HUES6 (cell line): Measurements from ENCODE around the gene BPIFB2.
"Not testable (repeated sequence)": the region's sequence is repeated elsewhere in the genome, so short reads cannot be mapped to it uniquely, and the experiment has no call there.

Source experiments
- H3K27ac ChIP-seq: 2 replicates; pipeline ENCODE4 v1.7.0; 2013; ENCODE audit warnings: low read depth, mild to moderate bottlenecking, low read length, inconsistent platforms
- H3K27me3 ChIP-seq: 2 replicates; pipeline ENCODE4 v1.6.1; 2013; ENCODE audit warnings: low read length; ENCODE audit not compliant: control insufficient read depth, insufficient read depth
- H3K36me3 ChIP-seq: 2 replicates; pipeline ENCODE4 v1.6.1; 2013; ENCODE audit warnings: low read length; ENCODE audit not compliant: control insufficient read depth, insufficient read depth
- H3K4me1 ChIP-seq: 2 replicates; pipeline ENCODE4 v1.6.1; 2013; ENCODE audit warnings: low read length; ENCODE audit not compliant: control insufficient read depth, insufficient read depth
- H3K4me3 ChIP-seq: 2 replicates; pipeline ENCODE4 v1.5.1; 2013; ENCODE audit warnings: low read depth, low read length
- H3K9ac ChIP-seq: one replicate; pipeline ENCODE4 v1.6.1; 2013; ENCODE audit warnings: mild to moderate bottlenecking, low read length
- H3K9me3 ChIP-seq: 2 replicates; pipeline ENCODE4 v1.6.1; 2013; ENCODE audit warnings: low read depth, low read length; ENCODE audit not compliant: control insufficient read depth, insufficient read depth

BPIFB2 gene, protein sequence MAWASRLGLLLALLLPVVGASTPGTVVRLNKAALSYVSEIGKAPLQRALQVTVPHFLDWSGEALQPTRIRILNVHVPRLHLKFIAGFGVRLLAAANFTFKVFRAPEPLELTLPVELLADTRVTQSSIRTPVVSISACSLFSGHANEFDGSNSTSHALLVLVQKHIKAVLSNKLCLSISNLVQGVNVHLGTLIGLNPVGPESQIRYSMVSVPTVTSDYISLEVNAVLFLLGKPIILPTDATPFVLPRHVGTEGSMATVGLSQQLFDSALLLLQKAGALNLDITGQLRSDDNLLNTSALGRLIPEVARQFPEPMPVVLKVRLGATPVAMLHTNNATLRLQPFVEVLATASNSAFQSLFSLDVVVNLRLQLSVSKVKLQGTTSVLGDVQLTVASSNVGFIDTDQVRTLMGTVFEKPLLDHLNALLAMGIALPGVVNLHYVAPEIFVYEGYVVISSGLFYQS

DNA sequence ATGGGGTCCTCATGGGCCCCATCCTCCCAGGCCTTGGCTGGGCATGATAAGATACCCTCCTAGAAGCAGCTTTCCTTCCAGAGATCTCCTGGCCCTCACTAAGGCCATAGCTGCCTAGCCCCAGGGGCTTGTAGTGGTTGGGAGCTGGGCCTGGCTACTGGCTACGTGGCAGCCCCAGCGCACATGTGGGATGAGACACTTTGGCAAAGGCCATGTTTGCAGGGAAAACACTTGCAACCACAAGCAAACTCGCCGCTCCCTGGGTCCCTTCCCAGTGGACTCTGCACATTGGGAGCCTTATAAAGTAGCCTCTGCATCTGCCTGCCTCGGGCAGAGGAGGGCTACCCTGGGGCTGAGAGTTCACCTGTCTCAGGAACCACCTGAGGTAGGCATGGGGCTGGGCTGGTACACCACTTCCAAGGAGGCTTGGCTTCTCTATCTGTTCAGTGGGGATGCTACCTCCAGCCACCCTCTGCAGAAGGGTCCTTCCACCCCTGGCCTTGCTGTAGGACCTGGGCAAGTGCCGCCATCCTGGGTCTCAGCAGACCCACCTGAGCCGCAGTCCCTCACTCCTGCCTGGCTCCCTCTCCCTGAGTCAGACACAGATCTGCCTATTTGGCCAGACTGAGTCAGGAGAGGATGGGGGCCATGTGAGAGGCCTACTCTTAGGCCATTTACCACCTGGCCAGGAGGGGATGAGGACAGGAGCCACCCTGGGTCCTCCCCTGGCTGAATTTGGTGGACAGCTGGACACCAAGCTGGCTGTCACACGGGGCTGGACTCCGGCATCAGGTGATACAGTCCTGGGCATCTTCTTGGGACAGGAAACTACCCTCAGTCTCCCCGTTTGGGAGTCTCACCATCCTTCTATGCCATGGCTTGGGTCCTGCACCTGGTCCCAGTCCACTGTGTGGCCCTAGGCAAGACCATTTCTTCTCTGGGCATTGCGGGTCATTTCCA is at the start of gene BPIFB2:
Gene BPIFB2, plus strand, starts transcription at position 329 of the 960 bp plus-strand sequence. CDS start 871 bp downstream, outside the sequence.
- no peaks in the 10 kb centered on the region for H3K27me3 ChIP-seq
- H3K4me3 ChIP-seq, result no peak within 1 kb of the TSS
- no peak within 1 kb of the TSS for H3K27ac ChIP-seq

DNA sequence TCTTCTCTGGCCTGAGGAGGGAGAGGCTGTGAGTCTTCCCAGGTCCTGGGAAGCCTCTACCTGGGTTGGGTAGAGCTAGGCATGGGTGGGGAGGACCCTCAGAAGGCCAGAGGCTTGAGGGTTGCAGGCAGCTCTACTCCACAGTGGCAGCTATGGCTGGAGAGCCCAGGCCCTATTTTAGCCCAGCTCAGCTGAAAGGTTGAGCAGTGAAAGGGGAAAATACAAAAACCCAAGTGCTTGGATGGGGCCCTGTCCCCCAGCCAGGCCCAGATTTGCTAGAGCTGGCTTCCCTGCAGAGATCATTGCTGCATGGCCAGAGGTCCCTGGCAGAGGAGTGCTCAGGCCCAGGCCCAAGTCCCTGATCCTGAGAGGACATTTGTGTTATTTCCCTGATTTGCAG is 48.9 kb upstream of the BPIFB2 start:
- H3K36me3 ChIP-seq, result no peaks in the 10 kb centered on the region
- no peaks in the 10 kb centered on the region for H3K27me3 ChIP-seq
- peaks cover 29% of the 10 kb centered on the region for H3K9me3 ChIP-seq
- no peak overlapping the region for H3K27ac ChIP-seq
- H3K4me3 ChIP-seq, result no peak overlapping the region
- H3K4me1 ChIP-seq, result no peaks in the 10 kb centered on the region; the same call in 1 of the 2 replicates
- H3K9ac ChIP-seq, result no peak overlapping the region

More for the DNA sequence above, at the start of gene BPIFB2:
- H3K9me3 ChIP-seq, result peaks cover 6% of the 10 kb centered on the region
- H3K9ac ChIP-seq, result no peak within 1 kb of the TSS
- H3K4me1 ChIP-seq, result no peaks in the 10 kb centered on the region; the same call in 1 of the 2 replicates
- H3K36me3 ChIP-seq, result no peaks in the 10 kb centered on the region

- no peaks in the 10 kb centered on the region for H3K36me3 ChIP-seq
- no peak overlapping the region for H3K9ac ChIP-seq
- no peaks in the 10 kb centered on the region; the same call in 1 of the 2 replicates for H3K4me1 ChIP-seq
- no peak overlapping the region for H3K27ac ChIP-seq
- no peak overlapping the region for H3K4me3 ChIP-seq
- H3K9me3 ChIP-seq, result peaks cover 24% of the 10 kb centered on the region
- no peaks in the 10 kb centered on the region for H3K27me3 ChIP-seq
Measured at GRCh38 chr20:32959351-32960221, 47.9 kb upstream of the BPIFB2 start.

DNA sequence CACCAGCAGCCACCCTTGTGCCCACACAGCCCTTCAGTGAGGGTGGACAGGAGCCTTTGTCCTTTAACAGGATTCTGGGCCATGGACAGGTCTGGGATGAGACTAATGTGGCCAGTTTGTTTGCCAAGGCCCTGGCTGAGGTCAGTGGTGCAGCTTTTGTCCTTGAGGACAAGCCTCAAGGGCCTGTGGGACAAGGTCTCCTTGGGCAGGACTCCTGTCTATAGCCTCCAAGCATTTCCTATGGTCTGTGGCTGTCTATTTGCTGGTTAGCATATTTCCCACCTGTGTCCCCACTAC is 47.3 kb upstream of the BPIFB2 start:
- H3K4me3 ChIP-seq, result no peak overlapping the region
- no peaks in the 10 kb centered on the region; the same call in 1 of the 2 replicates for H3K4me1 ChIP-seq
- H3K27me3 ChIP-seq, result no peaks in the 10 kb centered on the region
- peaks cover 24% of the 10 kb centered on the region for H3K9me3 ChIP-seq
- H3K9ac ChIP-seq, result no peak overlapping the region
- H3K27ac ChIP-seq, result no peak overlapping the region
- H3K36me3 ChIP-seq, result no peaks in the 10 kb centered on the region

DNA sequence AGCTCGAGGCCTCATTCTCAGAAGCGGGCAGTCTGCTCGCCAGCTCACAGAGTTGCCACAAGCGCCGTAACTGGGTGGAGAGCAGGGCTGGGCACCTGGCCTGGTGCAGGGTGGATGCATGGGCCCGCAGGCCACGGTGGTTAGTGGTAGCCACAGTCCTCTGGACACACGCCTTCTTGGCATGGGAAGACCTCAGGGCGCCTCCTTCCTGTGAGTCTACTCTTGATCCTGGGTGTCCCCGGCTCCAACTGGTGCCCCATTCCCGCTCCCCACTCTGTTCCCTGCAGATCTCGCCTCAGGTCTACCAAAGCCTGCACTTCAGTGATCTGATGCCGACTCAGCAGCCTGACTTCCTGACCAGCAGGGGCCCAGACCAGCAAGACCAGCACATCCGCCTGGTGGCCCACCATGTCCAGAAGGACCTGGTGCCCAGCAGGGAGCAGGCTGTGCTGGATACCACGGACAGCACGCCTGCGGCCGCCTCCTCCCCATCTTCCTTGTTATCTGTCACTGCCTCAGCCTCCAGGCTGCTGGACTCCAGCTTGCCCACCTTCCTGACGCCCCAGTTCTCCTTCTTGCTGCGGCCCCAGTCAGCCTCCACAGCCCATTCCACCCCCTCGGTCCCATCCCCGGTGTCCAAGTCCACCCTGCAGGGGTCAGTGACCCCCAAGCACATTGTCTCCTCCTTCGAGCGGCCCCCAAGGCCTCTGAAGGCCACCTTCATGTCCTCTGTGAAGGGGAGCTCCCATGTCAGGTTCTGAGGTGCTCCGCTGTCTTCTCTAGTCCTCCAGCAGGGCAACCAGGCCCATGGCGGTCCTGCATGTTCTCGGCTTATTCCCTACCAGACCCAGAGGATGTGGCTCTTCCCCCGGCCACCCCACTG is 46.4 kb upstream of the BPIFB2 start:
- H3K27me3 ChIP-seq, result no peaks in the 10 kb centered on the region
- no peak overlapping the region for H3K27ac ChIP-seq
- no peaks in the 10 kb centered on the region; the same call in 1 of the 2 replicates for H3K4me1 ChIP-seq
- no peak overlapping the region for H3K4me3 ChIP-seq
- H3K9ac ChIP-seq, result no peak overlapping the region
- H3K9me3 ChIP-seq, result peaks cover 20% of the 10 kb centered on the region
- H3K36me3 ChIP-seq, result no peaks in the 10 kb centered on the region

- H3K9ac ChIP-seq, result no peak overlapping the region
- no peaks in the 10 kb centered on the region for H3K36me3 ChIP-seq
- H3K4me3 ChIP-seq, result no peak overlapping the region
- H3K4me1 ChIP-seq, result no peaks in the 10 kb centered on the region; the same call in 1 of the 2 replicates
- H3K27ac ChIP-seq, result no peak overlapping the region
- H3K27me3 ChIP-seq, result no peaks in the 10 kb centered on the region
- peaks cover 12% of the 10 kb centered on the region for H3K9me3 ChIP-seq
Measured at GRCh38 chr20:32962053-32962452, 45.5 kb upstream of the BPIFB2 start.

DNA sequence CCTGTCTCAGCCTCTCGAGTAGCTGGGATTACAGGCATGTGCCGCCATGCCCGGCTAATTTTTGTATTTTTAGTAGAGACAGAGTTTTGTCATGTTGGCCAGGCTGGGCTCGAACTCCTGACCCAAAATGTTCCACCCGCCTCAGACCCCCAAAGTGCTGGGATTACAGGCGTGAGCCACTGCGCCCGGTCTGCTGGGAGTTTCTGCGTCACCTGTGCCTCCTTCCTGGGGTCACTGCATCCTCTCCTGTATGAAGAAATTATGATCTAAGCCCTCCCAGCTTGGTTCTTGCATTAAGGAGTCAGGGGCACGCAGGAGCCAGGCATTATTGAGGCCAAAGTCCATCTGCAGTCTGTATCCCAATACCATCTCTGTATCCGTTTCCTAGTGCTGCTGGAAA is 44.9 kb upstream of the BPIFB2 start:
- H3K36me3 ChIP-seq, H3K27ac ChIP-seq, H3K9ac ChIP-seq, H3K4me1 ChIP-seq, H3K27me3 ChIP-seq, H3K9me3 ChIP-seq, H3K4me3 ChIP-seq: not testable (repeated sequence)

- Histone ChIP-seq H3K4me1 (no peaks in the 10 kb centered on the region; the same call in 1 of the 2 replicates), H3K36me3 (no peaks in the 10 kb centered on the region), H3K9me3 (peaks cover 2% of the 10 kb centered on the region; the same call in 1 of the 2 replicates), H3K9ac (no peak overlapping the region), H3K4me3 (no peak overlapping the region), H3K27me3 (no peaks in the 10 kb centered on the region), H3K27ac (no peak overlapping the region)
Measured at GRCh38 chr20:32963176-32963575, 44.3 kb upstream of the BPIFB2 start.

- H3K9ac ChIP-seq, result no peak overlapping the region
Measured at GRCh38 chr20:32964575-32964974, 42.9 kb upstream of the BPIFB2 start.

GRCh38 chr20:32965115-32965514 is 42.4 kb upstream of the BPIFB2 start:
- no peaks in the 10 kb centered on the region for H3K4me1 ChIP-seq
- no peaks in the 10 kb centered on the region for H3K36me3 ChIP-seq
- no peaks in the 10 kb centered on the region for H3K27me3 ChIP-seq
- H3K4me3 ChIP-seq, result no peak overlapping the region
- no peak overlapping the region for H3K9ac ChIP-seq
- no peaks in the 10 kb centered on the region for H3K9me3 ChIP-seq
- no peak overlapping the region for H3K27ac ChIP-seq

More at GRCh38 chr20:32964575-32964974, 42.9 kb upstream of the BPIFB2 start:
- Histone ChIP-seq H3K27ac (no peak overlapping the region), H3K27me3 (no peaks in the 10 kb centered on the region), H3K36me3 (no peaks in the 10 kb centered on the region), H3K4me3 (no peak overlapping the region), H3K9me3 (no peaks in the 10 kb centered on the region), H3K4me1 (no peaks in the 10 kb centered on the region; the same call in 1 of the 2 replicates)
